Cardiac muscle cell (in vitro differentiated cells and primary cell): ENCODE measurements around the gene PACS2. TPM values are rescaled to one million over a fixed set of nuclear protein-coding genes. Genes with fewer than 3 reads are reported as not detected.

Experiments
- DNase-seq, 2 donors: peaks; one replicate each; pipeline versions ENCODE4 v3.0.0 to v3.0.0-alpha.2; 2010 to 2017; ENCODE audit warnings: low read depth in 1 of 2, low spot score in 1 of 2
- H3K27ac ChIP-seq: fragments of 200-600 bp; sonication (generic); 2 replicates; pipeline ENCODE4 v1.5.1; 2016
- H3K27me3 ChIP-seq: fragments of 200-600 bp; sonication (generic); 2 replicates; pipeline ENCODE4 v1.6.0; 2016; ENCODE audit warnings: control low read depth
- H3K36me3 ChIP-seq: fragments of 200-600 bp; sonication (generic); 2 replicates; pipeline ENCODE4 v1.5.1; 2016; ENCODE audit warnings: control low read depth
- H3K4me1 ChIP-seq: fragments of 200-600 bp; sonication (generic); 2 replicates; pipeline ENCODE4 v1.8.1; 2017; ENCODE audit warnings: low read depth, mild to moderate bottlenecking, mixed run types
- H3K4me3 ChIP-seq: fragments of 200-600 bp; sonication (generic); 2 replicates; pipeline ENCODE4 v1.5.1; 2016; ENCODE audit warnings: mild to moderate bottlenecking
- H3K9me3 ChIP-seq: fragments of 200-600 bp; sonication (generic); 2 replicates; pipeline ENCODE4 v1.5.1; 2017; ENCODE audit warnings: low read depth, mild to moderate bottlenecking, control low read depth
- polyA plus RNA-seq: library from polyadenylated mRNA; unstranded; fragments of >200 nt; fragmentation: Nextera tagmentation; extraction: Ambion mirVana; gene quantifications from 2 replicates; pipeline ENCODE4 v1.2.1, GENCODE V29; 2016
- total RNA-seq: library from RNA; depleted of rRNA; stranded (reverse); fragments of >200 nt; gene quantifications from 2 replicates; pipeline ENCODE4 v1.2.3, GENCODE V29; 2016
- TF ChIP-seq, protein P1 (sequence below): IDR thresholded peaks from 2 replicates; pipeline ENCODE4 v1.5.1; 2012; ENCODE audit warnings: low read depth, mild to moderate bottlenecking, low read length

PACS2 gene
- total and polyA plus RNA-seq, 2 experiments from 2014 or later: 66.1 to 144 TPM

DNA sequence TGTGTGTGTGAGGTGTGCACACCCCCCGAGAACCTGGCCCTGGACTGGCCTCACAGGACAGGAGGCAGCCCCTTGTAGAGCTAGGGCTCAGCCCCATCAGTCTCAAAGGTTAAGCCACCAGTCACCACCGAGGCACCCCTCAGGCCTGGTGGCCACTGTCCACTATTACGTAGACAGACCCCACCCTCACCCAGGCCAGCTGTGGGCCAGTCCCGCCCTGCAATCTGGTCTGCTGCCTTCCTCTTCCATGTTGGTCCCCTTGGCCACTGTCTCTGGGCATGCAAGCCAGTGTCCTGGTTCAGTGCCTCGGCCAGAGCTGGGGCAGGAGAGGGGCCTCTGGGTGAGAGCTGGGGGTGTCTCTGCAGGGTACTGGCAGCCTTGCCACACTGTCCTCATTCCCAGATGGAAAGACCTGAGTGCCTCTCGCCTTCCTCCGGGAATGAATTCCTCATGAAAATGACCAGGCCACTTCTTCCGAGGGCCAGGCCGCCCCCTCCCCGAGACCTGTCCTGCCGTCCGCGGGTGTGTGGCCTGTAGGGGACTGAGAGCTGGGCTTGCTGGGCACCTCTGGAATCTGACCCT is 82.9 kb downstream of the PACS2 start:
- H3K4me1 ChIP-seq: peaks cover 3% of the 10 kb centered on the region
- no peaks in the 10 kb centered on the region for H3K27me3 ChIP-seq
- no peaks in the 10 kb centered on the region for H3K9me3 ChIP-seq
- H3K27ac ChIP-seq: peak overlapping the region; percentile 54
- peaks cover 2% of the 10 kb centered on the region for H3K36me3 ChIP-seq
- DNase-seq: no peak
- TF ChIP-seq, protein P1, sequence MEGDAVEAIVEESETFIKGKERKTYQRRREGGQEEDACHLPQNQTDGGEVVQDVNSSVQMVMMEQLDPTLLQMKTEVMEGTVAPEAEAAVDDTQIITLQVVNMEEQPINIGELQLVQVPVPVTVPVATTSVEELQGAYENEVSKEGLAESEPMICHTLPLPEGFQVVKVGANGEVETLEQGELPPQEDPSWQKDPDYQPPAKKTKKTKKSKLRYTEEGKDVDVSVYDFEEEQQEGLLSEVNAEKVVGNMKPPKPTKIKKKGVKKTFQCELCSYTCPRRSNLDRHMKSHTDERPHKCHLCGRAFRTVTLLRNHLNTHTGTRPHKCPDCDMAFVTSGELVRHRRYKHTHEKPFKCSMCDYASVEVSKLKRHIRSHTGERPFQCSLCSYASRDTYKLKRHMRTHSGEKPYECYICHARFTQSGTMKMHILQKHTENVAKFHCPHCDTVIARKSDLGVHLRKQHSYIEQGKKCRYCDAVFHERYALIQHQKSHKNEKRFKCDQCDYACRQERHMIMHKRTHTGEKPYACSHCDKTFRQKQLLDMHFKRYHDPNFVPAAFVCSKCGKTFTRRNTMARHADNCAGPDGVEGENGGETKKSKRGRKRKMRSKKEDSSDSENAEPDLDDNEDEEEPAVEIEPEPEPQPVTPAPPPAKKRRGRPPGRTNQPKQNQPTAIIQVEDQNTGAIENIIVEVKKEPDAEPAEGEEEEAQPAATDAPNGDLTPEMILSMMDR: no peak
- no peak overlapping the region for H3K4me3 ChIP-seq

DNA sequence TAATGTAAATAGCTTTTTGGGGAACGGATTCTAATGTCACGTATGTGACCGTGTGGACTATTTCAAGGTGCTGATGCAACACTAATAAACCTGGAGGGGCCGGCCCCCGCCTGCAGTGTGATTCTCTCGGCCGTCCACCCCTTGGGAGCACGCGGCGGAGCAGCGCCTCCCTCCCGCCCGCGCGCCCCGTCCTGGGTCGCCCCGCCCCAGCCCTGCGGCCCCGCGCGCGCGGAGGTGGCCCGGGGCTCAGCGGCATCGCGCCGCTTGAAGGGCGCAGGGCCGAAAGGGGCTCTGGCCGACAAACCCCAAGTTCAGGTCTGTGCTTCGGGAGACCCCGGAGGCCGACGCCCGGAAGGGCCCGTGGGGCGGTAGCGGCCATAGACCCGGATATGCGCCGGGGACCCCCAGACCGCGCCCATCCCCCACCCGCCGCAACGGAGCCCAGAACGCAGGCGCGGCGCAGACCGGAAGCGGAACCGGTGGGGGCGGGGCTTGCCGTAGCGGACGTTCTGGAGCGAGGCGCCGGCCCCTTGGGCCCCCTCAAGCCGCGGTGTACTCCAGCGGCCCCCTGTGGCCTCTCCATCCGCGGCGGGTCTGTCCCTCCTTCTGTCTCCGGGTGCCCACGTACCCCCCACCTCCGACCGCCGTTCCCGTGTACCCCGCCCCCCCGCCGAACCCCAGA is 83.6 kb downstream of the PACS2 start, which contains the start of gene TEX22:
TSS of gene TEX22 (plus strand) at position 495 of the 682 bp plus-strand sequence. CDS start 803 bp downstream, outside the sequence.
- Histone ChIP-seq H3K36me3 (no peaks in the 10 kb centered on the region), H3K9me3 (no peaks in the 10 kb centered on the region), H3K27ac (peak within 1 kb of the TSS; percentile 54), H3K4me1 (peaks cover 3% of the 10 kb centered on the region), H3K4me3 (peak within 1 kb of the TSS; percentile 56), H3K27me3 (no peaks in the 10 kb centered on the region)
- TF ChIP-seq, protein P1: peak; percentile 4
- DNase-seq: peak; percentile 88 to 91

- H3K27me3 ChIP-seq: no peaks in the 10 kb centered on the region
- H3K36me3 ChIP-seq: no peaks in the 10 kb centered on the region
- H3K27ac ChIP-seq: peak overlapping the region; percentile 54
- DNase-seq: peak in 1 of 2 donors; percentile 54
- peak overlapping the region; percentile 56 for H3K4me3 ChIP-seq
- no peaks in the 10 kb centered on the region for H3K9me3 ChIP-seq
- H3K4me1 ChIP-seq: peaks cover 3% of the 10 kb centered on the region
- TF ChIP-seq, protein P1: no peak
These were observed 84.3 kb downstream of the PACS2 start for GRCh38 chr14:105398726-105399465.

GRCh38 chr14:105399466-105399775 is 84.9 kb downstream of the PACS2 start:
- Histone ChIP-seq H3K36me3 (no peaks in the 10 kb centered on the region), H3K27ac (no peak overlapping the region), H3K27me3 (no peaks in the 10 kb centered on the region), H3K4me1 (peaks cover 3% of the 10 kb centered on the region), H3K9me3 (no peaks in the 10 kb centered on the region), H3K4me3 (no peak overlapping the region)
- TF ChIP-seq, protein P1: no peak
- no peak for DNase-seq

GRCh38 chr14:105400016-105400415 is 85.5 kb downstream of the PACS2 start:
- no peak overlapping the region for H3K4me3 ChIP-seq

More at GRCh38 chr14:105400016-105400415, 85.5 kb downstream of the PACS2 start:
- Histone ChIP-seq H3K4me1 (peaks cover 3% of the 10 kb centered on the region), H3K27me3 (no peaks in the 10 kb centered on the region), H3K36me3 (no peaks in the 10 kb centered on the region), H3K27ac (no peak overlapping the region), H3K9me3 (no peaks in the 10 kb centered on the region)
- DNase-seq: no peak
- TF ChIP-seq, protein P1: no peak
